H9 (cell line): ENCODE results near the gene RCOR3. TPM values are rescaled to one million over a fixed set of nuclear protein-coding genes. Genes with fewer than 3 reads are reported as not detected.

Source experiments
- DNase-seq: peaks from one replicate; pipeline ENCODE4 v3.0.0-alpha.2; 2017
- H2AFZ ChIP-seq: one replicate; pipeline ENCODE4 v1.6.1; 2013; ENCODE audit warnings: mild to moderate bottlenecking, low read length, control low read depth, moderate library complexity
- H2AK5ac ChIP-seq: 2 replicates; pipeline ENCODE4 v1.6.1; 2013; ENCODE audit warnings: low read length, control low read depth, mixed read lengths; ENCODE audit not compliant: insufficient read length
- H2BK120ac ChIP-seq: one replicate; pipeline ENCODE4 v1.6.1; 2013; ENCODE audit warnings: low read depth, mild to moderate bottlenecking, low read length, control low read depth, inconsistent platforms; ENCODE audit not compliant: poor library complexity, severe bottlenecking
- H2BK12ac ChIP-seq: 2 replicates; pipeline ENCODE4 v1.6.1; 2013; ENCODE audit warnings: low read length, control low read depth, mixed read lengths, low read depth; ENCODE audit not compliant: insufficient read length
- H2BK15ac ChIP-seq: 2 replicates; pipeline ENCODE4 v1.6.1; 2013; ENCODE audit warnings: low read depth, low read length, control low read depth
- H2BK20ac ChIP-seq: one replicate; pipeline ENCODE4 v1.6.1; 2013; ENCODE audit warnings: low read depth, mild to moderate bottlenecking, low read length, control low read depth, inconsistent platforms; ENCODE audit not compliant: poor library complexity, severe bottlenecking
- H2BK5ac ChIP-seq: 2 replicates; pipeline ENCODE4 v1.6.1; 2013; ENCODE audit warnings: low read length, control low read depth, mixed read lengths; ENCODE audit not compliant: insufficient read length
- H3K14ac ChIP-seq: 2 replicates; pipeline ENCODE4 v1.6.1; 2013; ENCODE audit warnings: low read length, control low read depth; ENCODE audit not compliant: insufficient read depth
- H3K18ac ChIP-seq: 2 replicates; pipeline ENCODE4 v1.6.1; 2013; ENCODE audit warnings: low read depth, mild to moderate bottlenecking, mixed read lengths, low read length, control low read depth; ENCODE audit not compliant: insufficient read length
- H3K23ac ChIP-seq: 2 replicates; pipeline ENCODE4 v1.6.1; 2013; ENCODE audit warnings: low read length, control low read depth, mixed read lengths, low read depth; ENCODE audit not compliant: insufficient read length
- H3K23me2 ChIP-seq: 2 replicates; pipeline ENCODE4 v1.6.1; 2013; ENCODE audit warnings: low read depth, mild to moderate bottlenecking, mixed read lengths, low read length, control low read depth; ENCODE audit not compliant: insufficient read length, poor library complexity, severe bottlenecking
- H3K27ac ChIP-seq: 2 replicates; pipeline ENCODE4 v1.5.1; 2013; ENCODE audit warnings: low read length, control low read depth, mixed read lengths, low read depth; ENCODE audit not compliant: insufficient read length
- H3K27me3 ChIP-seq: 2 replicates; pipeline ENCODE4 v1.6.1; 2013; ENCODE audit warnings: low read length, control low read depth, inconsistent platforms; ENCODE audit not compliant: insufficient read depth
- H3K4ac ChIP-seq: 2 replicates; pipeline ENCODE4 v1.6.1; 2013; ENCODE audit warnings: low read depth, mild to moderate bottlenecking, control low read depth, inconsistent platforms, low read length, moderate library complexity
- H3K4me1 ChIP-seq: 2 replicates; pipeline ENCODE4 v1.6.1; 2013; ENCODE audit warnings: low read length, control low read depth, inconsistent platforms; ENCODE audit not compliant: insufficient read depth
- H3K4me2 ChIP-seq: 2 replicates; pipeline ENCODE4 v1.6.1; 2013; ENCODE audit warnings: low read length, control low read depth, mixed read lengths; ENCODE audit not compliant: insufficient read length, insufficient read depth
- H3K56ac ChIP-seq: 2 replicates; pipeline ENCODE4 v1.6.1; 2013; ENCODE audit warnings: low read depth, mild to moderate bottlenecking, mixed read lengths, low read length, control low read depth; ENCODE audit not compliant: insufficient read length
- H3K79me1 ChIP-seq: 2 replicates; pipeline ENCODE4 v1.6.1; 2013; ENCODE audit warnings: low read depth, mild to moderate bottlenecking, moderate library complexity, low read length, control low read depth, inconsistent platforms; ENCODE audit not compliant: insufficient read depth, poor library complexity, severe bottlenecking
- H3K79me2 ChIP-seq: 2 replicates; pipeline ENCODE4 v1.6.1; 2013; ENCODE audit warnings: low read length, control low read depth, inconsistent platforms; ENCODE audit not compliant: insufficient read depth
- H3K9ac ChIP-seq: 2 replicates; pipeline ENCODE4 v1.6.1; 2013; ENCODE audit warnings: low read length, control low read depth, mixed read lengths; ENCODE audit not compliant: insufficient read length; ENCODE audit errors: extremely low read depth
- H3K9me3 ChIP-seq: one replicate; pipeline ENCODE4 v1.6.1; 2013; ENCODE audit warnings: low read depth, low read length, inconsistent platforms; ENCODE audit not compliant: control insufficient read depth
- H3T11ph ChIP-seq: one replicate; pipeline ENCODE4 v1.6.1; 2013; ENCODE audit warnings: mild to moderate bottlenecking, low read length, control low read depth, inconsistent platforms
- H4K20me1 ChIP-seq: one replicate; pipeline ENCODE4 v1.6.1; 2013; ENCODE audit not compliant: control insufficient read depth, insufficient read length, insufficient read depth
- H4K5ac ChIP-seq: 2 replicates; pipeline ENCODE4 v1.6.1; 2013; ENCODE audit warnings: low read depth, mild to moderate bottlenecking, mixed read lengths, low read length, control low read depth; ENCODE audit not compliant: insufficient read length
- H4K8ac ChIP-seq: replicated peaks from 2 replicates; pipeline ENCODE4 v1.6.1; 2013; ENCODE audit warnings: low read length, control low read depth, mixed read lengths, low read depth; ENCODE audit not compliant: insufficient read length
- H4K91ac ChIP-seq: 2 replicates; pipeline ENCODE4 v1.6.1; 2013; ENCODE audit warnings: low read depth, mild to moderate bottlenecking, moderate library complexity, mixed read lengths, low read length, control low read depth; ENCODE audit not compliant: insufficient read length
- H3K27ac Mint-ChIP-seq, 3 experiments: 2 replicates in 2 of 3; 3 replicates in 1 of 3; pipeline ENCODE4 v1.8.0; 2020 to 2021; ENCODE audit warnings: mixed read lengths in 3 of 3, mild to moderate bottlenecking in 1 of 3, moderate library complexity in 1 of 3
- H3K27me3 Mint-ChIP-seq: 2 replicates; pipeline ENCODE4 v1.8.0; 2021; ENCODE audit warnings: low read depth, mild to moderate bottlenecking, moderate library complexity, mixed read lengths
- H3K36me3 Mint-ChIP-seq, 3 experiments: 2 replicates in 2 of 3; 3 replicates in 1 of 3; pipeline ENCODE4 v1.8.0; 2020 to 2021; ENCODE audit warnings: low read depth in 3 of 3, mixed read lengths in 3 of 3; ENCODE audit not compliant: insufficient read depth in 1 of 3
- H3K4me1 Mint-ChIP-seq, 2 experiments: 2 replicates each; pipeline ENCODE4 v1.8.0; 2020; ENCODE audit warnings: mixed read lengths in 2 of 2
- H3K4me3 Mint-ChIP-seq, 2 experiments: 2 replicates in 1 of 2; 3 replicates in 1 of 2; pipeline ENCODE4 v1.8.0; 2020 to 2021; ENCODE audit warnings: mild to moderate bottlenecking in 2 of 2, mixed read lengths in 2 of 2, moderate library complexity in 1 of 2
- H3K9me3 Mint-ChIP-seq, 2 experiments: 2 replicates in 1 of 2; 3 replicates in 1 of 2; pipeline ENCODE4 v1.8.0; 2020; ENCODE audit warnings: mild to moderate bottlenecking in 2 of 2, mixed read lengths in 2 of 2, moderate library complexity in 1 of 2
- WGBS: extraction: QIAGEN DNeasy Blood & Tissue Kit; methylation state at CpG from one replicate; pipeline ENCODE4 v1.1.7; 2013; ENCODE audit warnings: missing lambda C conversion rate, low lambda C conversion rate, mixed read lengths; ENCODE audit not compliant: insufficient read length; ENCODE audit errors: extremely low coverage; 5-methylcytosine and 5-hydroxymethylcytosine counted together
- total RNA-seq: library from RNA; stranded (reverse); gene quantifications from 2 replicates; pipeline ENCODE4 v1.2.1, GENCODE V29; 2021
- TF ChIP-seq, protein P1 (sequence below): fragments of 200-600 bp; sonication (generic); conservative IDR thresholded peaks from 3 replicates; pipeline ENCODE4 v1.8.0; 2021; ENCODE audit warnings: antibody characterized with exemption, mild to moderate bottlenecking

The RCOR3 gene
- total RNA-seq, 1 experiment from 2014 or later, result 37.2 TPM

DNA sequence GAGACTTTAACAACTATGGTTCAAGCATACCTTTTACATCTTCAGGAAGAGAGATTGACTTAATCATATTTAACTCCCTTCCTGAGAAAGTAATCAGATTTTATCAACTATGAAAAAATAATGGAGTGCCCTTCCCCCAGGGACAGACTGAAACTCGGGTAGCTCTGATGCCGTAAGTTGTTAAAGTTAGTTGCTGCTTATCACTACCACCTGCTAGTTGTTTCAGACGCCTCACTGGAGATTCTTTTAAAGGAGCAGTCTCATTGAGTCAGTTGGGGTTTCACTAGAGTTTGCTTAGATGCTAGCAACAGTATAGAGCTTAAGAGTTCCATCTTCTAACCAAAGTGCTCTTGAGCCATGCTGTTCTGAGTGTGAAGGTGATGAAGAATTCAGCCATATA, 50.5 kb downstream of the RCOR3 start:
- no peak overlapping the region for H3K9ac ChIP-seq
- H2BK12ac ChIP-seq, result no peak overlapping the region
- no CpG with 5 or more reads among the region's 3 CpGs for WGBS
- H2BK15ac ChIP-seq, result no peak overlapping the region
- no peaks in the 10 kb centered on the region for H3K27me3 ChIP-seq
- TF ChIP-seq, protein P1, sequence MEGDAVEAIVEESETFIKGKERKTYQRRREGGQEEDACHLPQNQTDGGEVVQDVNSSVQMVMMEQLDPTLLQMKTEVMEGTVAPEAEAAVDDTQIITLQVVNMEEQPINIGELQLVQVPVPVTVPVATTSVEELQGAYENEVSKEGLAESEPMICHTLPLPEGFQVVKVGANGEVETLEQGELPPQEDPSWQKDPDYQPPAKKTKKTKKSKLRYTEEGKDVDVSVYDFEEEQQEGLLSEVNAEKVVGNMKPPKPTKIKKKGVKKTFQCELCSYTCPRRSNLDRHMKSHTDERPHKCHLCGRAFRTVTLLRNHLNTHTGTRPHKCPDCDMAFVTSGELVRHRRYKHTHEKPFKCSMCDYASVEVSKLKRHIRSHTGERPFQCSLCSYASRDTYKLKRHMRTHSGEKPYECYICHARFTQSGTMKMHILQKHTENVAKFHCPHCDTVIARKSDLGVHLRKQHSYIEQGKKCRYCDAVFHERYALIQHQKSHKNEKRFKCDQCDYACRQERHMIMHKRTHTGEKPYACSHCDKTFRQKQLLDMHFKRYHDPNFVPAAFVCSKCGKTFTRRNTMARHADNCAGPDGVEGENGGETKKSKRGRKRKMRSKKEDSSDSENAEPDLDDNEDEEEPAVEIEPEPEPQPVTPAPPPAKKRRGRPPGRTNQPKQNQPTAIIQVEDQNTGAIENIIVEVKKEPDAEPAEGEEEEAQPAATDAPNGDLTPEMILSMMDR, result no peak
- DNase-seq, result no peak
- H3K14ac ChIP-seq, result no peak overlapping the region
- H3K79me2 ChIP-seq, result no peaks in the 10 kb centered on the region
- no peak overlapping the region for H4K91ac ChIP-seq
- H3T11ph ChIP-seq, result no peak overlapping the region
- H3K23ac ChIP-seq, result no peak overlapping the region
- no peaks in the 10 kb centered on the region for H3K9me3 ChIP-seq
- H3K18ac ChIP-seq, result no peak overlapping the region
- no peak overlapping the region for H4K5ac ChIP-seq
- no peaks in the 10 kb centered on the region for H4K20me1 ChIP-seq
- H3K4me2 ChIP-seq, result no peak overlapping the region
- no peak overlapping the region for H4K8ac ChIP-seq
- H3K56ac ChIP-seq, result no peak overlapping the region
- Mint-ChIP-seq H3K4me1 (peaks cover 3 to 10% of the 10 kb centered on the region in 2 experiments; a peak in 2 of 4 replicates), H3K9me3 (no peaks in the 10 kb centered on the region), H3K27me3 (no peaks in the 10 kb centered on the region), H3K4me3 (no peak overlapping the region), H3K27ac (no peak overlapping the region), H3K36me3 (peaks cover 12 to 26% (median 24%) of the 10 kb centered on the region in 3 experiments; a peak in 6 of 7 replicates)
- H3K23me2 ChIP-seq, result no peaks in the 10 kb centered on the region
- no peak overlapping the region for H2AK5ac ChIP-seq
- no peak overlapping the region for H2BK120ac ChIP-seq
- no peak overlapping the region for H3K4ac ChIP-seq
- H3K27ac ChIP-seq, result no peak overlapping the region
- H3K79me1 ChIP-seq, result no peaks in the 10 kb centered on the region
- no peak overlapping the region for H2AFZ ChIP-seq
- H2BK20ac ChIP-seq, result no peak overlapping the region
- no peak overlapping the region for H2BK5ac ChIP-seq
- H3K4me1 ChIP-seq, result no peaks in the 10 kb centered on the region
